Activated T-cell treated with anti-CD3 and anti-CD28 coated beads for 4 hours (primary cell): Measurements from ENCODE around the gene OR2F1.
"Not testable (repeated sequence)": the region's sequence is repeated elsewhere in the genome, so short reads cannot be mapped to it uniquely, and the experiment has no call there.

Source experiments
- DNase-seq: peaks from one replicate; pipeline ENCODE4 v3.0.0-alpha.2; 2020

The OR2F1 gene

GRCh38 chr7:144010821-144011220, 56.2 kb downstream of the OR2F1 start:
- not testable (repeated sequence) for DNase-seq

- no peak for DNase-seq
Measured at GRCh38 chr7:144011458-144012230, 57.0 kb downstream of the OR2F1 start.
